HepG2 (cell line): ENCODE measurements around the gene MYOC. TPM values are rescaled to one million over a fixed set of nuclear protein-coding genes. Genes with fewer than 3 reads are reported as not detected.

ENCODE experiments used
- ATAC-seq: fragments of 200-7000 bp; cut with Tn5 transposase; 3 replicates; pipeline ENCODE4 v1.9.1; 2020; ENCODE audit warnings: mild to moderate bottlenecking, moderate library complexity
- BruUV-seq: library from RNA; stranded (reverse); fragments of 400-500 nt; replicated peaks from 2 replicates; lab custom pipeline; 2021; lab: Mats Ljungman, UMichigan
- CTCF ChIA-PET: fragments of 300-600 bp; formaldehyde crosslinking; extraction: SDS; loops from one replicate; lab custom pipeline; 2021; ENCODE audit warnings: low total read pairs, inconsistent platforms, low intra/inter-chr PET ratio; lab: Yijun Ruan, JAX
- POLR2A ChIA-PET: fragments of 350-600 bp; sonication (Branson Sonifier 250); formaldehyde crosslinking; loops from one replicate; lab custom pipeline; 2020; ENCODE audit warnings: antibody characterized with exemption, inconsistent platforms; lab: Yijun Ruan, JAX
- DNase-seq: peaks from one replicate; pipeline ENCODE4 v3.0.0-alpha.2; 2015; ENCODE audit warnings: low spot score
- FAIRE-seq: peaks from 3 replicates; lab custom pipeline; 2011; peaks lifted over from hg19 to GRCh38; lab: Jason Lieb, UNC
- H2AFZ ChIP-seq: one replicate; pipeline ENCODE4 v1.6.1; 2011; ENCODE audit warnings: low read length, inconsistent platforms
- H3K27ac ChIP-seq: fragments of 300-600 bp; 3 replicates; pipeline ENCODE4 v1.8.0; 2011; ENCODE audit warnings: mixed run types, mild to moderate bottlenecking, mixed read lengths, low read length, inconsistent platforms; ENCODE audit not compliant: insufficient read depth; ENCODE audit errors: extremely low read length
- H3K27me3 ChIP-seq, 2 experiments: fragments of 200-600 bp in 1 of 2; 2 replicates in 1 of 2; 3 replicates in 1 of 2; pipeline versions ENCODE4 v1.6.0 to v1.8.0; 2011; ENCODE audit warnings: low read length in 2 of 2, mild to moderate bottlenecking in 2 of 2, moderate library complexity in 2 of 2, inconsistent platforms in 1 of 2; ENCODE audit not compliant: insufficient read depth in 2 of 2, control insufficient read depth in 1 of 2
- H3K36me3 ChIP-seq, 2 experiments: fragments of 200-600 bp in 1 of 2; replicated peaks in 1 of 2; 2 replicates in 1 of 2; 3 replicates in 1 of 2; pipeline versions ENCODE4 v1.5.1 to v1.8.0; 2011; ENCODE audit warnings: low read length in 2 of 2, inconsistent platforms in 1 of 2; ENCODE audit not compliant: insufficient read depth in 2 of 2, control insufficient read depth in 1 of 2
- H3K4me1 ChIP-seq: 2 replicates; pipeline ENCODE4 v1.5.1; 2012; ENCODE audit warnings: low read length, inconsistent platforms; ENCODE audit not compliant: insufficient read depth
- H3K4me2 ChIP-seq: 2 replicates; pipeline ENCODE4 v1.6.0; 2011; ENCODE audit warnings: low read depth, low read length, inconsistent platforms
- H3K4me3 ChIP-seq, 3 experiments: fragments of 200-600 bp in 1 of 3; sonication (generic), shearing (Covaris generic) in 1 of 3; replicated peaks in 1 of 3; 2 replicates each; pipeline ENCODE4 v1.5.1; 2011 to 2016; ENCODE audit warnings: low read length in 3 of 3, inconsistent platforms in 2 of 3, low read depth in 2 of 3, mild to moderate bottlenecking in 2 of 3, control low read depth in 1 of 3, mixed read lengths in 1 of 3; ENCODE audit not compliant: insufficient read depth in 1 of 3
- H3K79me2 ChIP-seq: one replicate; pipeline ENCODE4 v1.6.1; 2011; ENCODE audit warnings: low read length, inconsistent platforms; ENCODE audit not compliant: insufficient read depth
- H3K9ac ChIP-seq: 2 replicates; pipeline ENCODE4 v1.6.0; 2011; ENCODE audit warnings: mild to moderate bottlenecking, low read depth, low read length, inconsistent platforms; ENCODE audit not compliant: insufficient read depth
- H3K9me3 ChIP-seq: 2 replicates; pipeline ENCODE4 v1.5.1; 2012; ENCODE audit warnings: mild to moderate bottlenecking, low read length
- H4K20me1 ChIP-seq: 2 replicates; pipeline ENCODE4 v1.6.0; 2011; ENCODE audit warnings: inconsistent platforms, mild to moderate bottlenecking, low read length, moderate library complexity; ENCODE audit not compliant: insufficient read depth
- CERS6 ChIP-seq: sonication (generic); formaldehyde crosslinking; IDR thresholded peaks from 2 replicates; pipeline ENCODE4 v1.5.0; 2020; ENCODE audit warnings: missing genetic modification reagents
- GABPB1 ChIP-seq: IDR thresholded peaks from 2 replicates; pipeline ENCODE4 v1.6.1; 2016; ENCODE audit warnings: mild to moderate bottlenecking, missing genetic modification reagents, moderate library complexity, missing compliant biosample characterization
- KDM2A ChIP-seq: sonication (generic); formaldehyde crosslinking; IDR thresholded peaks from 2 replicates; pipeline ENCODE4 v1.4.0; 2020; ENCODE audit warnings: low read depth, missing genetic modification reagents, borderline replicate concordance
- NBN ChIP-seq: fragments of 450-650 bp; conservative IDR thresholded peaks from 2 replicates; pipeline ENCODE4 v1.6.1; 2017
- RARA ChIP-seq: IDR thresholded peaks from 2 replicates; pipeline ENCODE4 v1.6.1; 2016; ENCODE audit warnings: missing genetic modification reagents, missing compliant biosample characterization
- SAP130 ChIP-seq: IDR thresholded peaks from 2 replicates; pipeline ENCODE4 v1.6.1; 2016; ENCODE audit warnings: low read depth
- SMARCE1 ChIP-seq: fragments of 450-650 bp; IDR thresholded peaks from 2 replicates; pipeline ENCODE4 v1.6.1; 2017; ENCODE audit warnings: borderline replicate concordance
- ZNF558 ChIP-seq: sonication (generic); formaldehyde crosslinking; IDR thresholded peaks from 2 replicates; pipeline ENCODE4 v1.9.0; 2022; ENCODE audit warnings: mild to moderate bottlenecking, missing genetic modification reagents, borderline replicate concordance
- ZNF569 ChIP-seq: sonication (generic); formaldehyde crosslinking; IDR thresholded peaks from 2 replicates; pipeline ENCODE4 v1.5.0; 2020; ENCODE audit warnings: mild to moderate bottlenecking, missing genetic modification reagents, moderate library complexity, borderline replicate concordance
- ZNF574 ChIP-seq: sonication (generic); formaldehyde crosslinking; IDR thresholded peaks from 2 replicates; pipeline ENCODE4 v1.4.0; 2020; ENCODE audit warnings: missing genetic modification reagents
- ZNF777 ChIP-seq: sonication (generic); formaldehyde crosslinking; IDR thresholded peaks from 2 replicates; pipeline ENCODE4 v1.4.0; 2020; ENCODE audit warnings: missing genetic modification reagents
- ZSCAN22 ChIP-seq: sonication (generic); formaldehyde crosslinking; IDR thresholded peaks from 2 replicates; pipeline ENCODE4 v1.4.0; 2020; ENCODE audit warnings: mild to moderate bottlenecking, missing genetic modification reagents
- WGBS: methylation state at CpG from one replicate; pipeline ENCODE4 v1.1.6; 2017; ENCODE audit warnings: low lambda C conversion rate; 5-methylcytosine and 5-hydroxymethylcytosine counted together
- in situ Hi-C: cut with HindIII; loops from 2 replicates; pipeline ENCODE4 v1.10.0; 2017; ENCODE audit warnings: low pct_unique_long_range_greater_than_20kb; ENCODE audit not compliant: extremely low pct_ligation_motif_present
- intact Hi-C: fragments of 100-400 bp; cut with micrococcal nuclease; formaldehyde crosslinking; loops from one replicate; pipeline ENCODE4 v1.10.0; 2022; ENCODE audit not compliant: unreplicated experiment
- polyA plus RNA-seq, 8 experiments: library from polyadenylated mRNA; depleted of rRNA in 3 of 8; stranded (reverse) in 7 of 8; unstranded in 1 of 8; fragments of >200 nt; fragmentation: Illumina TruSeq in 4 of 8; extraction: Trizol in 4 of 8; gene quantifications; 2 replicates each; pipeline versions ENCODE4 v1.2.1 to v1.2.3, GENCODE V29; 2011 to 2016; ENCODE audit warnings: low read depth in 4 of 8, missing spikeins in 1 of 8, mixed read lengths in 1 of 8; ENCODE audit not compliant: insufficient read depth in 1 of 8
- total RNA-seq, 5 experiments: library from RNA; depleted of rRNA; stranded (reverse); fragments of >200 nt; fragmentation: Illumina TruSeq; extraction: Trizol; gene quantifications; 2 replicates each; pipeline ENCODE4 v1.2.3, GENCODE V29; 2016; ENCODE audit warnings: low read depth in 1 of 5
- TF ChIP-seq, protein P1 (sequence below): sonication (generic); formaldehyde crosslinking; IDR thresholded peaks from 2 replicates; pipeline ENCODE4 v1.5.1; 2020; ENCODE audit warnings: mild to moderate bottlenecking, missing genetic modification reagents, moderate library complexity

MYOC gene
- total and polyA plus RNA-seq, 2 of the 13 experiments (the other 11 are each of a cell fraction or from before 2014, with no cell fraction given): not detected

GRCh38 chr1:171654942-171655745, 2.7 kb upstream of the MYOC start:
- DNase-seq (peak; percentile 18), FAIRE-seq (no peak), ATAC-seq (peak; percentile 86)
- Histone ChIP-seq H3K27me3 (peaks cover 1 to 5% of the 10 kb centered on the region in 2 experiments; a peak in 3 of 5 replicates), H2AFZ (no peak overlapping the region), H3K4me3 (peak overlapping the region in 1 of 3 experiments; percentile 27; a peak in 1 of 6 replicates), H4K20me1 (no peaks in the 10 kb centered on the region), H3K4me1 (peaks cover 20% of the 10 kb centered on the region), H3K79me2 (no peaks in the 10 kb centered on the region), H3K36me3 (no peaks in the 10 kb centered on the region), H3K27ac (no peak overlapping the region), H3K9ac (no peak overlapping the region), H3K9me3 (no peaks in the 10 kb centered on the region), H3K4me2 (peak overlapping the region; percentile 49)
- in situ Hi-C loops (no loop called here), intact Hi-C loops (loop anchor here (2.0 kb wide), 1 partner anchor 64 kb away; no protein-coding TSS in a partner anchor)
- POLR2A ChIA-PET: no interaction called here
- CTCF ChIA-PET: interaction anchor here (1.8 kb wide), 1 partner anchor 60 kb away, joined by 9 read pairs; no protein-coding TSS in a partner anchor
- 37% methylated on average over 18 of the region's 24 CpGs for WGBS
- no TSS peak for BruUV-seq
- TF ChIP-seq CERS6 (CRISPR knock-in tag): no peak
- TF ChIP-seq ZNF777 (CRISPR knock-in tag): peak; percentile 39; the same call in 1 of the 2 replicates
- no peak for TF ChIP-seq NBN
- 0 out of 2 replicates have a peak, but pooled peaks have one; percentile 80 for TF ChIP-seq ZSCAN22 (CRISPR knock-in tag)
- TF ChIP-seq, protein P1, sequence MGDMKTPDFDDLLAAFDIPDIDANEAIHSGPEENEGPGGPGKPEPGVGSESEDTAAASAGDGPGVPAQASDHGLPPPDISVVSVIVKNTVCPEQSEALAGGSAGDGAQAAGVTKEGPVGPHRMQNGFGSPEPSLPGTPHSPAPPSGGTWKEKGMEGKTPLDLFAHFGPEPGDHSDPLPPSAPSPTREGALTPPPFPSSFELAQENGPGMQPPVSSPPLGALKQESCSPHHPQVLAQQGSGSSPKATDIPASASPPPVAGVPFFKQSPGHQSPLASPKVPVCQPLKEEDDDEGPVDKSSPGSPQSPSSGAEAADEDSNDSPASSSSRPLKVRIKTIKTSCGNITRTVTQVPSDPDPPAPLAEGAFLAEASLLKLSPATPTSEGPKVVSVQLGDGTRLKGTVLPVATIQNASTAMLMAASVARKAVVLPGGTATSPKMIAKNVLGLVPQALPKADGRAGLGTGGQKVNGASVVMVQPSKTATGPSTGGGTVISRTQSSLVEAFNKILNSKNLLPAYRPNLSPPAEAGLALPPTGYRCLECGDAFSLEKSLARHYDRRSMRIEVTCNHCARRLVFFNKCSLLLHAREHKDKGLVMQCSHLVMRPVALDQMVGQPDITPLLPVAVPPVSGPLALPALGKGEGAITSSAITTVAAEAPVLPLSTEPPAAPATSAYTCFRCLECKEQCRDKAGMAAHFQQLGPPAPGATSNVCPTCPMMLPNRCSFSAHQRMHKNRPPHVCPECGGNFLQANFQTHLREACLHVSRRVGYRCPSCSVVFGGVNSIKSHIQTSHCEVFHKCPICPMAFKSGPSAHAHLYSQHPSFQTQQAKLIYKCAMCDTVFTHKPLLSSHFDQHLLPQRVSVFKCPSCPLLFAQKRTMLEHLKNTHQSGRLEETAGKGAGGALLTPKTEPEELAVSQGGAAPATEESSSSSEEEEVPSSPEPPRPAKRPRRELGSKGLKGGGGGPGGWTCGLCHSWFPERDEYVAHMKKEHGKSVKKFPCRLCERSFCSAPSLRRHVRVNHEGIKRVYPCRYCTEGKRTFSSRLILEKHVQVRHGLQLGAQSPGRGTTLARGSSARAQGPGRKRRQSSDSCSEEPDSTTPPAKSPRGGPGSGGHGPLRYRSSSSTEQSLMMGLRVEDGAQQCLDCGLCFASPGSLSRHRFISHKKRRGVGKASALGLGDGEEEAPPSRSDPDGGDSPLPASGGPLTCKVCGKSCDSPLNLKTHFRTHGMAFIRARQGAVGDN (CRISPR knock-in tag): 0 out of 2 replicates have a peak, but pooled peaks have one; percentile 16
- TF ChIP-seq ZNF574 (CRISPR knock-in tag): 0 out of 2 replicates have a peak, but pooled peaks have one; percentile 27
- TF ChIP-seq KDM2A: 0 out of 2 replicates have a peak, but pooled peaks have one; percentile 26
- peak; percentile 13; the same call in 1 of the 2 replicates for TF ChIP-seq GABPB1 (CRISPR knock-in tag)
- TF ChIP-seq SMARCE1: no peak
- no peak for TF ChIP-seq ZNF569 (CRISPR knock-in tag)
- TF ChIP-seq ZNF558 (CRISPR knock-in tag): no peak
- TF ChIP-seq RARA (CRISPR knock-in tag): peak; percentile 40; the same call in 1 of the 2 replicates
- 0 out of 2 replicates have a peak, but pooled peaks have one; percentile 12 for TF ChIP-seq SAP130 (CRISPR knock-in tag)
